Liver (tissue), 3 donors: ENCODE data around the gene TTC36.

Experiments
- CTCF ChIP-seq: fragments of 150-350 bp; IDR thresholded peaks from 2 replicates; pipeline ENCODE4 v1.5.1; 2017; ENCODE audit warnings: improper control_type of control experiment, low read depth, low read length; ENCODE audit not compliant: missing input control
- RAD21 ChIP-seq, 2 donors: IDR thresholded peaks; 2 replicates each; pipeline ENCODE4 v1.6.1; 2016; ENCODE audit warnings: antibody characterized with exemption in 2 of 2, mild to moderate bottlenecking in 2 of 2
- TF ChIP-seq, protein P1 (sequence below): IDR thresholded peaks from 2 replicates; pipeline ENCODE4 v1.6.1; 2016; ENCODE audit warnings: antibody characterized with exemption
- donor health status: healthy.
- donor health status: healthy.

DNA sequence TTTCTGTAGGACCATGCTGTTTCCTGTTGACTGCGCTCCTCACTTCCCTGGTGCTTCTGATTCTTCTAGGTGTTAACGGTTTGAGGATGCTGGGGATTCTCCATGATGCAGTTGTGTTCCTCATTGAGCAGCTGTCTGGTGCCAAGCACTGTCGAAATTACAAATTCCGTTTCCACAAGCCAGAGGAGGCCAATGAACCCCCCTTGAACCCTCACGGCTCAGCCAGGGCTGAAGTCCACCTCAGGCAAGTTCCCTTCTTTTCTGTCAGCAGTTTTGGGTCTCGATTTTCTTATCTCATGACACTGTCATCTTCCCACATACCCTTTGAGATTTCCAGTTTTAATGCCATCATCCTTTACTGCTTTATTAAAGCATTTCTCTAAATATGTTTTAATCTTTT lies 7.7 kb upstream of the TTC36 start:
- TF ChIP-seq RAD21 (IDR thresholded peaks at IDR 0.05) (peak in 1 of 2 donors; percentile 34), CTCF (no peak)
- TF ChIP-seq, protein P1, sequence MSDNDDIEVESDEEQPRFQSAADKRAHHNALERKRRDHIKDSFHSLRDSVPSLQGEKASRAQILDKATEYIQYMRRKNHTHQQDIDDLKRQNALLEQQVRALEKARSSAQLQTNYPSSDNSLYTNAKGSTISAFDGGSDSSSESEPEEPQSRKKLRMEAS: peak; percentile 41
